Osteocyte (in vitro differentiated cells): ENCODE measurements around the gene ZFP36L1. TPM values are rescaled to one million over a fixed set of nuclear protein-coding genes. Genes with fewer than 3 reads are reported as not detected.

Source experiments
- DNase-seq: peaks from one replicate; pipeline ENCODE4 v3.0.0; 2021; ENCODE audit warnings: mixed read lengths; ENCODE audit not compliant: unreplicated experiment; ENCODE audit errors: extremely low spot score
- H3K27ac Mint-ChIP-seq: one replicate; pipeline ENCODE4 v1.8.0; 2021; ENCODE audit warnings: mild to moderate bottlenecking, mixed read lengths; ENCODE audit not compliant: unreplicated experiment
- H3K27me3 Mint-ChIP-seq: one replicate; pipeline ENCODE4 v1.8.0; 2021; ENCODE audit warnings: mixed read lengths; ENCODE audit not compliant: unreplicated experiment
- H3K36me3 Mint-ChIP-seq: one replicate; pipeline ENCODE4 v1.8.0; 2021; ENCODE audit warnings: mixed read lengths; ENCODE audit not compliant: unreplicated experiment
- H3K4me1 Mint-ChIP-seq: one replicate; pipeline ENCODE4 v1.8.0; 2021; ENCODE audit warnings: mixed read lengths; ENCODE audit not compliant: unreplicated experiment
- H3K4me3 Mint-ChIP-seq: one replicate; pipeline ENCODE4 v1.8.0; 2021; ENCODE audit warnings: mild to moderate bottlenecking, moderate library complexity, mixed read lengths; ENCODE audit not compliant: unreplicated experiment
- H3K9me3 Mint-ChIP-seq: one replicate; pipeline ENCODE4 v1.8.0; 2021; ENCODE audit warnings: mixed read lengths; ENCODE audit not compliant: unreplicated experiment
- total RNA-seq: library from RNA; stranded (reverse); gene quantifications from 2 replicates; pipeline ENCODE4 v1.2.1, GENCODE V29; 2021
- TF ChIP-seq, protein P1 (sequence below): fragments of 200-600 bp; sonication (generic); IDR thresholded peaks from 2 replicates; pipeline ENCODE4 v1.5.0; 2021; ENCODE audit warnings: antibody characterized with exemption, mild to moderate bottlenecking, moderate library complexity

The ZFP36L1 gene
- total RNA-seq, 1 donor from 2014 or later, result 352 TPM

GRCh38 chr14:68739701-68740100 lies 53.2 kb downstream of the ZFP36L1 start:
- H3K27ac Mint-ChIP-seq, result no peak overlapping the region

DNA sequence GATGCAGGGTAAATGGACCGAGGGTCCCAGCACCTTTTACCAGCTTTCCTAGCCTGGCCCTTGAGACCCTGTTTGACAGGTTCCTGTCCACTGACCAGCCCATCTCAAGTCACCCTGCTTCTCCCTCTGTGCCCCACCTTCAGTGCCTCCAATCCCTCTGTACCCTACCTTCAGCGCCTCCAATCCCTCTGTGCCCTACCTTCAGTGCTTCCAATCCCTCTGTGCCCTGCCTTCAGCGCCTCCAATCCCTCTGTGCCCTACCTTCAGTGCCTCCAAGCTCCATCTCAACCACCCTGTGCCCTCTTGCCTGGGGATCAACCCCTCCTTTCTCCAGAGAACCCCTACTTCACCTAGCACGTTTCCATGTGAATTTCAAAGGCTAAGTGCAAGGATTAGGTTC lies 54.3 kb downstream of the ZFP36L1 start:
- Mint-ChIP-seq H3K36me3 (no peaks in the 10 kb centered on the region), H3K27ac (no peak overlapping the region), H3K27me3 (no peaks in the 10 kb centered on the region), H3K4me3 (no peak overlapping the region), H3K4me1 (peaks cover 14% of the 10 kb centered on the region), H3K9me3 (peaks cover 12% of the 10 kb centered on the region)
- DNase-seq, result no peak
- TF ChIP-seq, protein P1, sequence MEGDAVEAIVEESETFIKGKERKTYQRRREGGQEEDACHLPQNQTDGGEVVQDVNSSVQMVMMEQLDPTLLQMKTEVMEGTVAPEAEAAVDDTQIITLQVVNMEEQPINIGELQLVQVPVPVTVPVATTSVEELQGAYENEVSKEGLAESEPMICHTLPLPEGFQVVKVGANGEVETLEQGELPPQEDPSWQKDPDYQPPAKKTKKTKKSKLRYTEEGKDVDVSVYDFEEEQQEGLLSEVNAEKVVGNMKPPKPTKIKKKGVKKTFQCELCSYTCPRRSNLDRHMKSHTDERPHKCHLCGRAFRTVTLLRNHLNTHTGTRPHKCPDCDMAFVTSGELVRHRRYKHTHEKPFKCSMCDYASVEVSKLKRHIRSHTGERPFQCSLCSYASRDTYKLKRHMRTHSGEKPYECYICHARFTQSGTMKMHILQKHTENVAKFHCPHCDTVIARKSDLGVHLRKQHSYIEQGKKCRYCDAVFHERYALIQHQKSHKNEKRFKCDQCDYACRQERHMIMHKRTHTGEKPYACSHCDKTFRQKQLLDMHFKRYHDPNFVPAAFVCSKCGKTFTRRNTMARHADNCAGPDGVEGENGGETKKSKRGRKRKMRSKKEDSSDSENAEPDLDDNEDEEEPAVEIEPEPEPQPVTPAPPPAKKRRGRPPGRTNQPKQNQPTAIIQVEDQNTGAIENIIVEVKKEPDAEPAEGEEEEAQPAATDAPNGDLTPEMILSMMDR, result no peak

More at GRCh38 chr14:68739701-68740100, 53.2 kb downstream of the ZFP36L1 start:
- TF ChIP-seq, protein P1, result no peak
- H3K4me3 Mint-ChIP-seq, result no peak overlapping the region
- peaks cover 14% of the 10 kb centered on the region for H3K4me1 Mint-ChIP-seq
- peaks cover 1% of the 10 kb centered on the region for H3K27me3 Mint-ChIP-seq
- DNase-seq, result no peak
- no peaks in the 10 kb centered on the region for H3K36me3 Mint-ChIP-seq
- H3K9me3 Mint-ChIP-seq, result peaks cover 12% of the 10 kb centered on the region

Other genes starting within 250 kb of the ZFP36L1 start
- gene ACTN1, start 186.2 kb upstream of the ZFP36L1 start, total RNA-seq, result 371 and 380 TPM in 2 replicates